ENCODE results near the gene UBIAD1. TPM values are rescaled to one million over a fixed set of nuclear protein-coding genes. Genes with fewer than 3 reads are reported as not detected.

The UBIAD1 gene
- total and polyA plus RNA-seq, 9 of the 15 experiments (the other 6 are each of a cell fraction or from before 2014, with no cell fraction given), result 6.2 to 34.3 (median 22.3) TPM

GRCh38 chr1:11262171-11263049 is 10.6 kb upstream of the UBIAD1 start, which contains the start of gene MTOR (continued):
- TF ChIP-seq SRSF3 (IDR thresholded peaks at IDR 0.05; ENCODE audit: insufficient read depth, low read length) (no peak), RBM34 (IDR thresholded peaks at IDR 0.05; ENCODE audit: borderline replicate concordance, insufficient read depth, low read length) (no peak), ZNF3 (CRISPR knock-in tag; IDR thresholded peaks at IDR 0.05) (no peak), ILF3 (IDR thresholded peaks at IDR 0.05; ENCODE audit: borderline replicate concordance) (no peak), NUFIP1 (IDR thresholded peaks at IDR 0.05; ENCODE audit: partially characterized antibody) (no peak), SP2 (IDR thresholded peaks at IDR 0.05; ENCODE audit: extremely low read depth, low read depth, low read length, poor library complexity, severe bottlenecking) (peak; percentile 92), ZNF274 (IDR thresholded peaks at IDR 0.05; ENCODE audit: borderline replicate concordance, low read depth, low read length) (no peak), ZBTB34 (CRISPR knock-in tag; IDR thresholded peaks at IDR 0.05) (no peak), TCF7L2 (IDR thresholded peaks at IDR 0.05; ENCODE audit: low read depth, low read length) (no peak), SFPQ (IDR thresholded peaks at IDR 0.05; ENCODE audit: low read depth, low read length) (no peak), MTA1 (IDR thresholded peaks at IDR 0.05; ENCODE audit: borderline replicate concordance) (no peak), MED1 (CRISPR knock-in tag; IDR thresholded peaks at IDR 0.05; ENCODE audit: borderline replicate concordance) (no peak), ZNF740 (CRISPR knock-in tag; IDR thresholded peaks at IDR 0.05) (peak; percentile 91), ZNF740 (tag; IDR thresholded peaks at IDR 0.05) (0 out of 4 replicates have a peak, but pooled peaks of 1 of the 2 experiments have one; percentile 17), PTRF (tag; IDR thresholded peaks at IDR 0.05) (no peak), ZNF143 (CRISPR knock-in tag; IDR thresholded peaks at IDR 0.05) (peak; percentile 37; the same call in 1 of the 2 replicates), EZH2 (IDR thresholded peaks at IDR 0.05; ENCODE audit: borderline replicate concordance, low read depth, low read length) (no peak), POLR3G (IDR thresholded peaks at IDR 0.05; ENCODE audit: extremely low read depth, insufficient read length, insufficient replicate concordance) (no peak)
- TF ChIP-seq, protein P1, sequence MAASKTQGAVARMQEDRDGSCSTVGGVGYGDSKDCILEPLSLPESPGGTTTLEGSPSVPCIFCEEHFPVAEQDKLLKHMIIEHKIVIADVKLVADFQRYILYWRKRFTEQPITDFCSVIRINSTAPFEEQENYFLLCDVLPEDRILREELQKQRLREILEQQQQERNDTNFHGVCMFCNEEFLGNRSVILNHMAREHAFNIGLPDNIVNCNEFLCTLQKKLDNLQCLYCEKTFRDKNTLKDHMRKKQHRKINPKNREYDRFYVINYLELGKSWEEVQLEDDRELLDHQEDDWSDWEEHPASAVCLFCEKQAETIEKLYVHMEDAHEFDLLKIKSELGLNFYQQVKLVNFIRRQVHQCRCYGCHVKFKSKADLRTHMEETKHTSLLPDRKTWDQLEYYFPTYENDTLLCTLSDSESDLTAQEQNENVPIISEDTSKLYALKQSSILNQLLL (CRISPR knock-in tag; IDR thresholded peaks at IDR 0.05; ENCODE audit: borderline replicate concordance), result no peak
